Retinal pigment epithelial cell (primary cell): ENCODE results near the gene DIO3.

Experiments
- DNase-seq: peaks from one replicate; pipeline ENCODE4 v3.0.0-alpha.2; 2010; ENCODE audit warnings: low read depth
- H3K4me3 ChIP-seq: 2 replicates; pipeline ENCODE4 v1.5.1; 2011; ENCODE audit warnings: mild to moderate bottlenecking, low read length, control low read depth, moderate library complexity
- CTCF ChIP-seq: conservative IDR thresholded peaks from 2 replicates; pipeline ENCODE4 v1.5.1; 2011; ENCODE audit warnings: low read depth, low read length, control low read depth, inconsistent platforms

DIO3 gene

GRCh38 chr14:101542391-101542790, 18.9 kb upstream of the DIO3 start:
- TF ChIP-seq CTCF: no peak
- no peak for DNase-seq
- no peak overlapping the region for H3K4me3 ChIP-seq

- no peak for TF ChIP-seq CTCF
- no peak for DNase-seq
- H3K4me3 ChIP-seq: no peak overlapping the region
Observed at GRCh38 chr14:101543814-101544213, 17.5 kb upstream of the DIO3 start.

- no peak for TF ChIP-seq CTCF
- H3K4me3 ChIP-seq: no peak overlapping the region
- DNase-seq: no peak
Observed at GRCh38 chr14:101544550-101544949, 16.7 kb upstream of the DIO3 start.

- no peak overlapping the region for H3K4me3 ChIP-seq
- DNase-seq: no peak
- TF ChIP-seq CTCF: no peak
Observed at GRCh38 chr14:101546706-101547105, 14.6 kb upstream of the DIO3 start.

GRCh38 chr14:101547107-101547738, 14.1 kb upstream of the DIO3 start:
- TF ChIP-seq CTCF: no peak
- no peak for DNase-seq

GRCh38 chr14:101547961-101548669, 13.2 kb upstream of the DIO3 start:
- TF ChIP-seq CTCF: no peak
- DNase-seq: no peak
- no peak overlapping the region for H3K4me3 ChIP-seq

More at GRCh38 chr14:101547107-101547738, 14.1 kb upstream of the DIO3 start:
- H3K4me3 ChIP-seq: no peak overlapping the region

GRCh38 chr14:101548710-101549109, 12.6 kb upstream of the DIO3 start:
- TF ChIP-seq CTCF: no peak
- no peak overlapping the region for H3K4me3 ChIP-seq
- DNase-seq: no peak
